Medulla oblongata (tissue), 1 donor: Measurements from ENCODE around the gene NOTCH4.
A peak's percentile ranks its signal among the peaks of the same experiment; 100 is the strongest.

ENCODE experiments used
- DNase-seq: peaks from one replicate; pipeline ENCODE4 v3.0.0-alpha.2; 2015; ENCODE audit errors: extremely low spot score

The NOTCH4 gene

GRCh38 chr6:32181915-32182529 is 41.8 kb downstream of the NOTCH4 start:
- no peak for DNase-seq

- no peak for DNase-seq
These were observed 42.6 kb downstream of the NOTCH4 start for GRCh38 chr6:32181148-32181702.

GRCh38 chr6:32179766-32180405 is 44.0 kb downstream of the NOTCH4 start:
- DNase-seq = no peak

GRCh38 chr6:32178547-32179440 is 45.1 kb downstream of the NOTCH4 start:
- peak; percentile 49 for DNase-seq

- peak; percentile 100 for DNase-seq
These were observed 45.9 kb downstream of the NOTCH4 start, which contains the start of gene RNF5 for GRCh38 chr6:32177788-32178546. TSS of gene RNF5 (plus strand) at chr6:32178405. CDS start at chr6:32178512, 107 bp downstream.

GRCh38 chr6:32177183-32177787 is 46.6 kb downstream of the NOTCH4 start:
- no peak for DNase-seq

GRCh38 chr6:32176476-32177182 is 47.2 kb downstream of the NOTCH4 start:
- DNase-seq = peak; percentile 20

- DNase-seq = peak; percentile 99
These were observed 48.0 kb downstream of the NOTCH4 start, which contains the start of gene AGPAT1 for GRCh38 chr6:32175711-32176475. TSS of gene AGPAT1 (minus strand) at chr6:32176084. CDS start at chr6:32171496, 4,588 bp downstream.

- no peak for DNase-seq
These were observed 48.6 kb downstream of the NOTCH4 start for GRCh38 chr6:32175322-32175710.

GRCh38 chr6:32174416-32174815 is 49.5 kb downstream of the NOTCH4 start:
- DNase-seq = no peak

- no peak for DNase-seq
These were observed 50.7 kb downstream of the NOTCH4 start for GRCh38 chr6:32173051-32173727.

GRCh38 chr6:32171234-32171633 is 52.6 kb downstream of the NOTCH4 start:
- DNase-seq = no peak

- no peak for DNase-seq
These were observed 53.6 kb downstream of the NOTCH4 start for GRCh38 chr6:32170294-32170693.

GRCh38 chr6:32168807-32169591 is 54.9 kb downstream of the NOTCH4 start:
- no peak for DNase-seq

GRCh38 chr6:32168350-32168749 is 55.5 kb downstream of the NOTCH4 start:
- DNase-seq = no peak

GRCh38 chr6:32167761-32168262 is 56.1 kb downstream of the NOTCH4 start:
- no peak for DNase-seq

- DNase-seq = no peak
These were observed 56.6 kb downstream of the NOTCH4 start for GRCh38 chr6:32167154-32167760.
